ENCODE data around the gene PLXDC2. TPM values are rescaled to one million over a fixed set of nuclear protein-coding genes. Genes with fewer than 3 reads are reported as not detected.

PLXDC2 gene
- total RNA-seq, 6 donors from 2014 or later = 39.0 to 129 (median 68.0) TPM

DNA sequence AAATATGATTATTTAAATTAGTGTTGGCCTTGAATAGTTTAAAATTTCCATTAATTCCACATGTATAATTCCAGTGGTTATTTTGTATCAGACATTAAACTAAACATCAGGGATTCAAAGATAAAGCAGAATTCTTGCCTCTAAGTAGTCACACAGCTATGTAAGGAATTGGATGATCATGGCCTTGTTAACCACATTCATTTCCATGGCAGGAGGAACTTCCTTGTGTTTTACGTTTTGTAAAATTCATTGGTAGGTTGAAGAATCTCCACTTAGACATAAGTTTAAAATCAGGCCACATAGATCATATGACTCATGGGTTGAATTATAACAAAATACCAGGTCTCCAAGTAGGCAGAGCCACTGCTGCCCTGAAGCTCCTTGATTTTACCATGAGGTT is 289.7 kb downstream of the PLXDC2 start:
- 83% methylated on average over 1 of the region's 1 CpG for WGBS, 2 donors
- Histone ChIP-seq H3K4me3 (no peak overlapping the region), H3K27ac (no peak overlapping the region), H3K4me1 (peaks cover 0 to 4% (median 0%) of the 10 kb centered on the region in 4 donors), H3K27me3 (no peaks in the 10 kb centered on the region), H3K36me3 (no peaks in the 10 kb centered on the region), H3K9me3 (no peaks in the 10 kb centered on the region)
- no peak for TF ChIP-seq CTCF (IDR thresholded peaks at IDR 0.05)
- TF ChIP-seq EP300 (IDR thresholded peaks at IDR 0.05) = no peak
- no peak for TF ChIP-seq POLR2AphosphoS5 (IDR thresholded peaks at IDR 0.05)
- TF ChIP-seq POLR2A (IDR thresholded peaks at IDR 0.05) = no peak
- DNase-seq = no peak
- ATAC-seq (ENCODE audit: low FRiP score in 2 of 2) = no peak

DNA sequence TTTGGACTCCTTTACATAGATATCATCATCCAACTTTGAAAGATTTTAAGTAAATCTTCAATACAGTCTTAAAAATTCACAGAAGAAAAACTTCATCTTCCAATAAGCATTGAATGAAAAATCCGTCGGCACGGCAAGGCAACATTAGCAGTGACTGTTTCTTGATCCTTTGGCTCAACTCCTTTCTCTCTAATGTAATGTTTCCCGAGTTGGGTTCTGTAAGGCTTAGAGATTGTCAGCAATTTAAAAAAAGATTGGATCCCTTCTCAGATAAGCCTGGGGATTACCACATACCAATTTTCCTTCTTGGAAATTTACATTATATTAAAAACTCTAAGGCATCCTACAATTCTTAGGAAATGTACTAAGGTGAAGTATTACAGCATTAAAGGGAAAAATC is 291.8 kb downstream of the PLXDC2 start:
- Histone ChIP-seq H3K4me3 (no peak overlapping the region), H3K27me3 (no peaks in the 10 kb centered on the region), H3K9me3 (no peaks in the 10 kb centered on the region), H3K36me3 (no peaks in the 10 kb centered on the region), H3K27ac (no peak overlapping the region), H3K4me1 (peaks cover 0 to 3% (median 0%) of the 10 kb centered on the region in 4 donors)
- DNase-seq (no peak), ATAC-seq (ENCODE audit: low FRiP score in 2 of 2) (no peak)
- TF ChIP-seq EP300 (IDR thresholded peaks at IDR 0.05) (no peak), POLR2AphosphoS5 (IDR thresholded peaks at IDR 0.05) (no peak)
- WGBS, 2 donors = 80 to 88% methylated on average over 4 of the region's 4 CpGs

GRCh38 chr10:20109613-20110012 is 293.4 kb downstream of the PLXDC2 start:
- no peak for DNase-seq
- no peak overlapping the region for H3K4me3 ChIP-seq
- WGBS, 2 donors = 68 to 78% methylated on average over 4 of the region's 4 CpGs

DNA sequence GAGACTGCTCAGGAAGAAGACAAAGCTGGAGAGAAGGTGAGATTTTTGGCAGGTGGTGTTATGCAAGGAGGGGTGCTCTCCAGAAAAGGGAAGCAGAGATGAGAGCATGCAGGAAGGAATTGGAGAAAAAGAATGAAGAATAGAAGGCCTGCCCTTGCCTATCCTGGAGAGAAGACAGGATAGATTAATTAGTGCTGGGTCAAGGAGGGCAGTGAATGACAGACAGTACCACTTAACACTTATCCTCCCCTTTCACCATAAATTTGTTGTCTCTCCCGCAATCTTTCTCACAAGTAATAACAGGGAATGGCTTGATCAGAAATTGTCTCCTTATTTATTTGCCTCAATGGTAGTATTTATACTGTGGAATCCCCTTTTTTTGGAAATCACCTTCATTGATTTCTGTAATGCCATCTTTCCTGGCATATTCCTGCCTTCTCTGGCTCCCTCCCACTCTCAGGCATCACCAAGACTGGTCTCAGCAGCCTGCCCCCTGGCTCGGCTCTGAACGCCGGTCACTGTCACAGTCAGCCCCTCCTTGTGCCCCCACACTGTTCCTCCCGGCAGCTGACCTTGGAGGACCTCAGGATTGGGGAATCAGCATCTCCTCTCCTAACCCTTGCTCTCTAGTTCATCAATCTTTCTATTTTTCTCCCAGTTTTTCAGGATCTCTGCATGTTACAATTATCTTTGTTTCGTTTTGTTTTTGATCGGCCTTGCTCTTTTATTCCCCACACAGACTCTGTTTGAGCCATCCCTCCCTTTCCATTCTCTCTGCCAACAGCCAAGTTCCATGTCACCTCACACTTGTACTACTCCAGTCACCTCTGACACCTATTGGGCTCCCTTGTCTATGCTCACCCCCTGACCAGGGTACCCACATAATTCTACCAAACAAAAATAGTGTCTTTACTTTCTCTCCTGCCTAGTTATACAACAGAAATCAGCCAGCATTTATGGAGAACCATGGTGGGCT is 294.2 kb downstream of the PLXDC2 start:
- Histone ChIP-seq H3K27me3 (no peaks in the 10 kb centered on the region), H3K36me3 (no peaks in the 10 kb centered on the region), H3K9me3 (no peaks in the 10 kb centered on the region), H3K4me1 (peaks cover 0 to 3% (median 0%) of the 10 kb centered on the region in 4 donors), H3K4me3 (peak overlapping the region in 1 of 4 donors; percentile 6), H3K27ac (no peak overlapping the region)
- TF ChIP-seq EP300 (IDR thresholded peaks at IDR 0.05) (no peak), POLR2AphosphoS5 (IDR thresholded peaks at IDR 0.05) (no peak), POLR2A (IDR thresholded peaks at IDR 0.05) (no peak), CTCF (IDR thresholded peaks at IDR 0.05) (no peak)
- ATAC-seq (ENCODE audit: low FRiP score in 2 of 2) = no peak
- WGBS, 2 donors = 63 to 89% methylated on average over 7 of the region's 7 CpGs
- DNase-seq = peak in 1 of 2 donors; percentile 36

More at GRCh38 chr10:20109613-20110012, 293.4 kb downstream of the PLXDC2 start:
- Histone ChIP-seq H3K36me3 (no peaks in the 10 kb centered on the region), H3K27me3 (no peaks in the 10 kb centered on the region), H3K9me3 (no peaks in the 10 kb centered on the region), H3K27ac (no peak overlapping the region), H3K4me1 (peaks cover 0 to 3% (median 0%) of the 10 kb centered on the region in 4 donors)
- no peak for ATAC-seq (ENCODE audit: low FRiP score in 2 of 2)
- TF ChIP-seq POLR2A (IDR thresholded peaks at IDR 0.05) (no peak), EP300 (IDR thresholded peaks at IDR 0.05) (no peak)

DNA sequence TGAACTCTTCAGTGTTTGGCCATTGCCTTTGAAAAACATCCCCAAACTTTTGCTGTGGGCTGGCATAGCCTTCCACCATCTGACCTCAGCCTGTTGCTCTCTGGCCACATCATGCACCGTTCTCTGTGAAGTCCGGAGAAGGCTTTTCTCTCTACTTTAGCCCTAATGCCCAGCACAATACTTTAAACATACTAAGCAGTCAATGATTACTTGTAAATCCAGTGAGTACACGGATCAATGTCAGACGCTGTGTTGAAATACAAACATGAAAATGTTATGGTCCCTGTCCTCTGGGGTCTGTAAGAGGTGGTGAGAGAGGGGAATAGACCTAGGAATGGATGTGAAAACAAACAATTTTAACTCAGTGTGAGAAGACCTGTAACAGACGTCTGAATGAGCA is 297.9 kb downstream of the PLXDC2 start:
- Histone ChIP-seq H3K9me3 (no peaks in the 10 kb centered on the region), H3K4me1 (peaks cover 0 to 3% (median 0%) of the 10 kb centered on the region in 4 donors), H3K27me3 (no peaks in the 10 kb centered on the region), H3K27ac (no peak overlapping the region), H3K4me3 (no peak overlapping the region), H3K36me3 (no peaks in the 10 kb centered on the region)
- ATAC-seq (ENCODE audit: low FRiP score in 2 of 2) (no peak), DNase-seq (no peak)
- 77 to 91% methylated on average over 5 of the region's 5 CpGs for WGBS, 2 donors
- TF ChIP-seq EP300 (IDR thresholded peaks at IDR 0.05) (no peak), POLR2AphosphoS5 (IDR thresholded peaks at IDR 0.05) (no peak), POLR2A (IDR thresholded peaks at IDR 0.05) (no peak), CTCF (IDR thresholded peaks at IDR 0.05) (no peak)
